ENCODE data around the gene SOX4. TPM values are rescaled to one million over a fixed set of nuclear protein-coding genes. Genes with fewer than 3 reads are reported as not detected.
A peak's percentile ranks its signal among the peaks of the same experiment; 100 is the strongest.

The SOX4 gene
- total RNA-seq, 1 donor, result 33.2 TPM

- no peak for DNase-seq (ENCODE audit: low read depth)
- no peak overlapping the region for H3K4me3 ChIP-seq (ENCODE audit: low read depth, low read length)
- no peak for TF ChIP-seq CTCF (IDR thresholded peaks at IDR 0.05; ENCODE audit: insufficient read depth, low read depth, low read length)
Observed at GRCh38 chr6:21560249-21560648, 33.3 kb upstream of the SOX4 start.

GRCh38 chr6:21565431-21565830 is 28.1 kb upstream of the SOX4 start:
- no peak overlapping the region for H3K4me3 ChIP-seq (ENCODE audit: low read depth, low read length)
- no peak for TF ChIP-seq CTCF (IDR thresholded peaks at IDR 0.05; ENCODE audit: insufficient read depth, low read depth, low read length)
- DNase-seq (ENCODE audit: low read depth), result no peak

GRCh38 chr6:21578523-21578922 is 15.0 kb upstream of the SOX4 start:
- no peak overlapping the region for H3K4me3 ChIP-seq (ENCODE audit: low read depth, low read length)
- TF ChIP-seq CTCF (IDR thresholded peaks at IDR 0.05; ENCODE audit: insufficient read depth, low read depth, low read length), result no peak
- DNase-seq (ENCODE audit: low read depth), result no peak

- no peak overlapping the region for H3K4me3 ChIP-seq (ENCODE audit: low read depth, low read length)
- no peak for DNase-seq (ENCODE audit: low read depth)
- TF ChIP-seq CTCF (IDR thresholded peaks at IDR 0.05; ENCODE audit: insufficient read depth, low read depth, low read length), result no peak
Observed at GRCh38 chr6:21582651-21583050, 10.9 kb upstream of the SOX4 start.

GRCh38 chr6:21586300-21586699 is 7.3 kb upstream of the SOX4 start:
- DNase-seq (ENCODE audit: low read depth), result no peak
- no peak for TF ChIP-seq CTCF (IDR thresholded peaks at IDR 0.05; ENCODE audit: insufficient read depth, low read depth, low read length)
- no peak overlapping the region for H3K4me3 ChIP-seq (ENCODE audit: low read depth, low read length)

GRCh38 chr6:21586740-21587178 is 6.8 kb upstream of the SOX4 start:
- peak overlapping the region; percentile 81 for H3K4me3 ChIP-seq (ENCODE audit: low read depth, low read length)
- no peak for DNase-seq (ENCODE audit: low read depth)
- no peak for TF ChIP-seq CTCF (IDR thresholded peaks at IDR 0.05; ENCODE audit: insufficient read depth, low read depth, low read length)

- TF ChIP-seq CTCF (IDR thresholded peaks at IDR 0.05; ENCODE audit: insufficient read depth, low read depth, low read length), result no peak
- peak overlapping the region; percentile 81 for H3K4me3 ChIP-seq (ENCODE audit: low read depth, low read length)
- DNase-seq (ENCODE audit: low read depth), result peak; percentile 71
Observed at GRCh38 chr6:21587179-21587960, 6.2 kb upstream of the SOX4 start.

Measured in fibroblast of villous mesenchyme (primary cell).